Effector memory CD4-positive, alpha-beta T cell (primary cell): ENCODE data around the gene TNXB.
"Not testable (repeated sequence)": the region's sequence is repeated elsewhere in the genome, so short reads cannot be mapped to it uniquely, and the experiment has no call there.

ENCODE experiments used
- DNase-seq, 3 donors: peaks; one replicate each; pipeline ENCODE4 v3.0.0-alpha.2; 2020
- H3K27ac ChIP-seq: 2 replicates; pipeline ENCODE4 v1.7.0; 2013; ENCODE audit warnings: mild to moderate bottlenecking, low read length, moderate library complexity; ENCODE audit not compliant: insufficient read depth, poor library complexity, severe bottlenecking
- H3K27me3 ChIP-seq: replicated peaks from 2 replicates; pipeline ENCODE4 v1.7.0; 2013; ENCODE audit warnings: mild to moderate bottlenecking, low read length; ENCODE audit not compliant: insufficient read depth, control insufficient read depth, poor library complexity, severe bottlenecking
- H3K36me3 ChIP-seq: 2 replicates; pipeline ENCODE4 v1.7.0; 2013; ENCODE audit warnings: mild to moderate bottlenecking, low read length, moderate library complexity; ENCODE audit not compliant: control insufficient read depth, insufficient read depth
- H3K4me1 ChIP-seq: 2 replicates; pipeline ENCODE4 v1.7.0; 2013; ENCODE audit warnings: low read length, mild to moderate bottlenecking; ENCODE audit not compliant: control insufficient read depth, insufficient read depth, poor library complexity, severe bottlenecking
- H3K4me3 ChIP-seq: 2 replicates; pipeline ENCODE4 v1.7.0; 2013; ENCODE audit warnings: low read length, low read depth, mild to moderate bottlenecking; ENCODE audit not compliant: insufficient read depth, poor library complexity, severe bottlenecking
- H3K9me3 ChIP-seq: 2 replicates; pipeline ENCODE4 v1.7.0; 2013; ENCODE audit warnings: mild to moderate bottlenecking, low read length, moderate library complexity; ENCODE audit not compliant: control insufficient read depth

The TNXB gene

GRCh38 chr6:32076321-32076809 is 32.8 kb downstream of the TNXB start:
- DNase-seq: no peak
- no peaks in the 10 kb centered on the region for H3K27me3 ChIP-seq

GRCh38 chr6:32075781-32076180 is 33.4 kb downstream of the TNXB start:
- Histone ChIP-seq H3K36me3 (no peaks in the 10 kb centered on the region), H3K27ac (no peak overlapping the region), H3K4me3 (no peak overlapping the region), H3K4me1 (no peaks in the 10 kb centered on the region), H3K9me3 (no peaks in the 10 kb centered on the region), H3K27me3 (no peaks in the 10 kb centered on the region)
- no peak for DNase-seq

More at GRCh38 chr6:32076321-32076809, 32.8 kb downstream of the TNXB start:
- Histone ChIP-seq H3K36me3 (no peaks in the 10 kb centered on the region), H3K9me3 (no peaks in the 10 kb centered on the region), H3K27ac (no peak overlapping the region), H3K4me1 (no peaks in the 10 kb centered on the region), H3K4me3 (no peak overlapping the region)

GRCh38 chr6:32074996-32075532 is 34.1 kb downstream of the TNXB start:
- no peak for DNase-seq
- Histone ChIP-seq H3K4me3 (no peak overlapping the region), H3K9me3 (no peaks in the 10 kb centered on the region), H3K4me1 (no peaks in the 10 kb centered on the region), H3K36me3 (no peaks in the 10 kb centered on the region), H3K27me3 (no peaks in the 10 kb centered on the region), H3K27ac (no peak overlapping the region)

- Histone ChIP-seq H3K27me3 (no peaks in the 10 kb centered on the region), H3K9me3 (no peaks in the 10 kb centered on the region), H3K4me3 (no peak overlapping the region), H3K36me3 (no peaks in the 10 kb centered on the region), H3K27ac (no peak overlapping the region), H3K4me1 (no peaks in the 10 kb centered on the region)
- DNase-seq: no peak
These were observed 35.5 kb downstream of the TNXB start for GRCh38 chr6:32073613-32074012.

- Histone ChIP-seq H3K4me3 (no peak overlapping the region), H3K9me3 (no peaks in the 10 kb centered on the region), H3K4me1 (no peaks in the 10 kb centered on the region), H3K27me3 (no peaks in the 10 kb centered on the region), H3K36me3 (no peaks in the 10 kb centered on the region), H3K27ac (no peak overlapping the region)
- DNase-seq: no peak
These were observed 36.0 kb downstream of the TNXB start for GRCh38 chr6:32073101-32073500.

GRCh38 chr6:32070814-32071543 is 38.2 kb downstream of the TNXB start:
- no peak overlapping the region for H3K4me3 ChIP-seq
- no peak overlapping the region for H3K27ac ChIP-seq
- no peaks in the 10 kb centered on the region for H3K9me3 ChIP-seq
- no peak for DNase-seq
- H3K4me1 ChIP-seq: no peaks in the 10 kb centered on the region
- no peaks in the 10 kb centered on the region for H3K27me3 ChIP-seq
- H3K36me3 ChIP-seq: no peaks in the 10 kb centered on the region

- H3K27me3 ChIP-seq: no peaks in the 10 kb centered on the region
- no peaks in the 10 kb centered on the region for H3K36me3 ChIP-seq
- H3K4me3 ChIP-seq: no peak overlapping the region
- no peak overlapping the region for H3K27ac ChIP-seq
- no peak for DNase-seq
- H3K9me3 ChIP-seq: no peaks in the 10 kb centered on the region
- no peaks in the 10 kb centered on the region for H3K4me1 ChIP-seq
These were observed 39.1 kb downstream of the TNXB start for GRCh38 chr6:32069878-32070515.

GRCh38 chr6:32069460-32069859 is 39.7 kb downstream of the TNXB start:
- no peak overlapping the region for H3K27ac ChIP-seq
- H3K4me3 ChIP-seq: no peak overlapping the region
- H3K4me1 ChIP-seq: no peaks in the 10 kb centered on the region
- H3K9me3 ChIP-seq: no peaks in the 10 kb centered on the region
- H3K36me3 ChIP-seq: no peaks in the 10 kb centered on the region
- H3K27me3 ChIP-seq: no peaks in the 10 kb centered on the region
- no peak for DNase-seq

GRCh38 chr6:32068867-32069266 is 40.3 kb downstream of the TNXB start:
- Histone ChIP-seq H3K9me3 (no peaks in the 10 kb centered on the region), H3K4me1 (no peaks in the 10 kb centered on the region), H3K4me3 (no peak overlapping the region), H3K36me3 (no peaks in the 10 kb centered on the region), H3K27ac (no peak overlapping the region), H3K27me3 (no peaks in the 10 kb centered on the region)
- DNase-seq: no peak

- not testable (repeated sequence) for H3K27me3 ChIP-seq, H3K27ac ChIP-seq, DNase-seq, H3K36me3 ChIP-seq, H3K9me3 ChIP-seq, H3K4me1 ChIP-seq, H3K4me3 ChIP-seq
These were observed 40.8 kb downstream of the TNXB start for GRCh38 chr6:32068315-32068714.
